GM12878 (cell line): ENCODE measurements around the gene AGPAT2. TPM values are rescaled to one million over a fixed set of nuclear protein-coding genes. Genes with fewer than 3 reads are reported as not detected.

Experiments
- ASH2L ChIP-seq: fragments of 300-600, 200-600 bp; sonication (generic); IDR thresholded peaks from 2 replicates; pipeline ENCODE4 v1.6.1; 2017; ENCODE audit warnings: low read depth, mild to moderate bottlenecking, borderline replicate concordance
- BRCA1 ChIP-seq: IDR thresholded peaks from 2 replicates; pipeline ENCODE4 v1.6.1; 2011; ENCODE audit warnings: low read depth, low read length, improper control_type of control experiment
- CHD4 ChIP-seq: fragments of 200-600 bp; sonication (generic); IDR thresholded peaks from 2 replicates; pipeline ENCODE4 v1.6.1; 2016; ENCODE audit warnings: mild to moderate bottlenecking
- JUND ChIP-seq: IDR thresholded peaks from 2 replicates; pipeline ENCODE4 v1.6.1; 2012; ENCODE audit warnings: low read depth, mild to moderate bottlenecking, low read length, improper control_type of control experiment, moderate library complexity
- MEF2B ChIP-seq: fragments of 450-650 bp; IDR thresholded peaks from 2 replicates; pipeline ENCODE4 v1.6.1; 2018; ENCODE audit warnings: mild to moderate bottlenecking, moderate library complexity; ENCODE audit not compliant: partially characterized antibody, poor library complexity, severe bottlenecking
- ZBTB11 ChIP-seq: fragments of 450-650 bp; formaldehyde crosslinking; IDR thresholded peaks from 2 replicates; pipeline ENCODE4 v1.5.0; 2022; ENCODE audit warnings: mild to moderate bottlenecking, missing genetic modification characterization
- polyA plus RNA-seq, 11 experiments: library from polyadenylated mRNA; depleted of rRNA in 4 of 11; unstranded in 6 of 11; stranded (reverse) in 5 of 11; fragments of >200 nt; fragmentation: Nextera tagmentation in 4 of 11; fragmentation: Illumina TruSeq in 1 of 11; extraction: Ambion mirVana in 4 of 11; extraction: Trizol in 1 of 11; gene quantifications; 1 replicate in 1 of 11; 2 replicates in 10 of 11; pipeline versions ENCODE4 v1.2.1 to v1.2.3, GENCODE V29; 2011 to 2016; ENCODE audit warnings: inconsistent platforms in 2 of 11, missing spikeins in 2 of 11, low read depth in 1 of 11
- total RNA-seq, 4 experiments: library from RNA; depleted of rRNA in 3 of 4; stranded (reverse); fragments of >200 nt in 3 of 4; fragmentation: Illumina TruSeq in 1 of 4; extraction: Trizol in 1 of 4; gene quantifications; 2 replicates each; pipeline versions ENCODE4 v1.2.1 to v1.2.3, GENCODE V29; 2013 to 2021
- TF ChIP-seq, protein P1 (sequence below), 3 experiments: IDR thresholded peaks in 2 of 3; conservative IDR thresholded peaks in 1 of 3; 2 replicates each; pipeline ENCODE4 v1.5.1; 2011; ENCODE audit warnings: low read depth in 3 of 3, low read length in 3 of 3, mild to moderate bottlenecking in 3 of 3, control low read depth in 2 of 3, moderate library complexity in 2 of 3, inconsistent platforms in 1 of 3, mixed read lengths in 1 of 3; ENCODE audit not compliant: control insufficient read depth in 2 of 3, insufficient read depth in 1 of 3; ENCODE audit errors: extremely low read depth in 1 of 3

Gene AGPAT2
- total and polyA plus RNA-seq, 10 of the 15 experiments (the other 5 are each of a cell fraction or from before 2014, with no cell fraction given), result 0.10 to 28.5 (median 18.2) TPM

DNA sequence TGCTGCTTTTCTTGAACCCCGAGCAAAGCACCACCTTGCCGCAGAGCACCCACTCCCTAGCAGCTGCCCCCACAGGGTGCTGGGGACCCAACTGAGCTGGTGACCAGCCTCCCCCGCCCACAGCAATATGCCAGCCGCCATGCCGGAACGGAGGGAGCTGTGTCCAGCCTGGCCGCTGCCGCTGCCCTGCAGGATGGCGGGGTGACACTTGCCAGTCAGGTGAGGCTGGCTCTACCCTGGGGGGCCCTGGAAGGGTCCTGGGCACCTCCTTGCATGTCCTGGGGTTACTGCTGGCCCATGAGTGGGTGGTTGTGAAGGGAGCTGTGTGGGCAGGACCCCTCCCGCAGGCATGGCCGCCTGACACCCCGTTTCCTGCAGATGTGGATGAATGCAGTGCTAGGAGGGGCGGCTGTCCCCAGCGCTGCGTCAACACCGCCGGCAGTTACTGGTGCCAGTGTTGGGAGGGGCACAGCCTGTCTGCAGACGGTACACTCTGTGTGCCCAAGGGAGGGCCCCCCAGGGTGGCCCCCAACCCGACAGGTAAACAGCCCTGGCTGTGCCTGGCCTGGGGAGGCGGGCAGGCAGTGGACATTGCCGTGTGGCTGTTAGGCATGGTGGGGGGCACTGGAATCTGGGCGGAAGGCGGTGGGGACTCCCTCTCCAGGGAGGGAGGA is 17.3 kb downstream of the AGPAT2 start (continued):
- TF ChIP-seq, protein P1, sequence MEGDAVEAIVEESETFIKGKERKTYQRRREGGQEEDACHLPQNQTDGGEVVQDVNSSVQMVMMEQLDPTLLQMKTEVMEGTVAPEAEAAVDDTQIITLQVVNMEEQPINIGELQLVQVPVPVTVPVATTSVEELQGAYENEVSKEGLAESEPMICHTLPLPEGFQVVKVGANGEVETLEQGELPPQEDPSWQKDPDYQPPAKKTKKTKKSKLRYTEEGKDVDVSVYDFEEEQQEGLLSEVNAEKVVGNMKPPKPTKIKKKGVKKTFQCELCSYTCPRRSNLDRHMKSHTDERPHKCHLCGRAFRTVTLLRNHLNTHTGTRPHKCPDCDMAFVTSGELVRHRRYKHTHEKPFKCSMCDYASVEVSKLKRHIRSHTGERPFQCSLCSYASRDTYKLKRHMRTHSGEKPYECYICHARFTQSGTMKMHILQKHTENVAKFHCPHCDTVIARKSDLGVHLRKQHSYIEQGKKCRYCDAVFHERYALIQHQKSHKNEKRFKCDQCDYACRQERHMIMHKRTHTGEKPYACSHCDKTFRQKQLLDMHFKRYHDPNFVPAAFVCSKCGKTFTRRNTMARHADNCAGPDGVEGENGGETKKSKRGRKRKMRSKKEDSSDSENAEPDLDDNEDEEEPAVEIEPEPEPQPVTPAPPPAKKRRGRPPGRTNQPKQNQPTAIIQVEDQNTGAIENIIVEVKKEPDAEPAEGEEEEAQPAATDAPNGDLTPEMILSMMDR (IDR thresholded peaks at IDR 0.05 in 2 of 3, conservative IDR thresholded peaks at IDR 0.05 in 1 of 3; ENCODE audit: control insufficient read depth in 2 of 3, extremely low read depth in 1 of 3, insufficient read depth in 1 of 3, low read depth in 3 of 3, low read length in 3 of 3), result no peak
- TF ChIP-seq CHD4 (no peak), ZBTB11 (no peak), ASH2L (no peak), MEF2B (no peak), JUND (no peak), BRCA1 (no peak)
